Measurements from ENCODE around the gene C5.

GRCh38 chr9:120915854-120916470 is 134.1 kb downstream of the C5 start:
- TF ChIP-seq CTCF (conservative IDR thresholded peaks at IDR 0.05) (no peak), ZFX (IDR thresholded peaks at IDR 0.05) (no peak)
